Gastrocnemius medialis (tissue), 4 donors: ENCODE results near the gene PTGR3. TPM values are rescaled to one million over a fixed set of nuclear protein-coding genes. Genes with fewer than 3 reads are reported as not detected.

Experiments used
- ATAC-seq, 2 donors: fragments of 150-250 bp; one replicate each; pipeline ENCODE4 v1.9.1; 2016
- DNase-seq, 2 donors: peaks; one replicate each; pipeline ENCODE4 v3.0.0-alpha.2; 2019
- H3K27ac ChIP-seq, 4 donors: fragments of 200-600 bp; sonication (generic); 1 replicate in 1 of 4; 2 replicates in 3 of 4; pipeline ENCODE4 v1.5.1; 2016 to 2018; ENCODE audit warnings: mild to moderate bottlenecking in 2 of 4, moderate library complexity in 1 of 4
- H3K27me3 ChIP-seq, 3 donors: fragments of 200-600 bp; sonication (generic) in 2 of 3; 1 replicate in 1 of 3; 2 replicates in 2 of 3; pipeline versions ENCODE4 v1.5.1 to v1.6.0; 2016 to 2019; ENCODE audit warnings: mild to moderate bottlenecking in 1 of 3, moderate library complexity in 1 of 3
- H3K36me3 ChIP-seq, 2 donors: fragments of 200-600 bp; sonication (generic) in 1 of 2; one replicate each; pipeline ENCODE4 v1.5.1; 2017 to 2018
- H3K4me1 ChIP-seq, 2 donors: fragments of 200-600 bp; sonication (generic) in 1 of 2; one replicate each; pipeline ENCODE4 v1.5.1; 2016 to 2017; ENCODE audit warnings: mild to moderate bottlenecking in 2 of 2
- H3K4me3 ChIP-seq, 4 donors: fragments of 200-600 bp; sonication (generic) in 3 of 4; 1 replicate in 1 of 4; 2 replicates in 3 of 4; pipeline ENCODE4 v1.5.1; 2016 to 2019; ENCODE audit warnings: mild to moderate bottlenecking in 2 of 4
- H3K9me3 ChIP-seq, 3 donors: fragments of 200-600 bp; sonication (generic) in 2 of 3; 1 replicate in 1 of 3; 2 replicates in 2 of 3; pipeline ENCODE4 v1.5.1; 2016 to 2019
- CTCF ChIP-seq, 5 experiments: fragments of 450-650 bp in 3 of 5; fragments of 200-600 bp in 2 of 5; sonication (generic) in 2 of 5; IDR thresholded peaks in 4 of 5; conservative IDR thresholded peaks in 1 of 5; 1 replicate in 4 of 5; 2 replicates in 1 of 5; pipeline ENCODE4 v1.5.1; 2016 to 2019; ENCODE audit warnings: antibody characterized with exemption in 5 of 5, mild to moderate bottlenecking in 3 of 5, moderate library complexity in 3 of 5
- POLR2A ChIP-seq, 2 donors: fragments of 450-650 bp; IDR thresholded peaks; one replicate each; pipeline ENCODE4 v1.6.1; 2017; ENCODE audit warnings: antibody characterized with exemption in 2 of 2, mild to moderate bottlenecking in 2 of 2, moderate library complexity in 2 of 2
- in situ Hi-C, 4 donors: fragments of 200-750 bp; cut with MboI; loops; one replicate each; pipeline versions ENCODE4 v1.15.0 to v1.8.0; 2017; ENCODE audit warnings: low sequenced_read_pairs in 4 of 4
- intact Hi-C: fragments of 100-400 bp; cut with DNase I; formaldehyde crosslinking; loops from one replicate; pipeline ENCODE4 v1.15.1; 2023; ENCODE audit warnings: low total_unique reads
- total RNA-seq, 4 donors: library from RNA; depleted of rRNA; stranded (reverse); fragments of >200 nt; gene quantifications; one replicate each; pipeline versions ENCODE4 v1.1.0 to v1.2.3, GENCODE V29; 2016

PTGR3 gene
- total RNA-seq, 4 donors from 2014 or later: 25.7 to 34.0 (median 29.9) TPM

GRCh38 chr18:75222407-75222806 is 13.5 kb upstream of the PTGR3 start:
- H3K4me1 ChIP-seq: peaks cover 64 to 74% of the 10 kb centered on the region in 2 donors

GRCh38 chr18:75221897-75222296 is 13.0 kb upstream of the PTGR3 start:
- DNase-seq (no peak), ATAC-seq (no peak)
- no peak overlapping the region for H3K4me3 ChIP-seq
- no peaks in the 10 kb centered on the region for H3K9me3 ChIP-seq
- no peaks in the 10 kb centered on the region for H3K27me3 ChIP-seq
- TF ChIP-seq POLR2A (IDR thresholded peaks at IDR 0.05): no peak
- no peak for TF ChIP-seq CTCF (IDR thresholded peaks at IDR 0.05 in 4 of 5, conservative IDR thresholded peaks at IDR 0.05 in 1 of 5)
- peak overlapping the region in 2 of 4 donors; percentile 25 to 40 for H3K27ac ChIP-seq
- intact Hi-C loops (no loop called here), in situ Hi-C loops (no loop called here)
- peaks cover 64 to 74% of the 10 kb centered on the region in 2 donors for H3K4me1 ChIP-seq
- H3K36me3 ChIP-seq: no peaks in the 10 kb centered on the region

More at GRCh38 chr18:75222407-75222806, 13.5 kb upstream of the PTGR3 start:
- intact Hi-C loops (no loop called here), in situ Hi-C loops (no loop called here)
- ATAC-seq (no peak), DNase-seq (no peak)
- TF ChIP-seq POLR2A (IDR thresholded peaks at IDR 0.05): no peak
- no peak overlapping the region for H3K4me3 ChIP-seq
- H3K27me3 ChIP-seq: no peaks in the 10 kb centered on the region
- peak overlapping the region in 2 of 4 donors; percentile 17 to 40 for H3K27ac ChIP-seq
- no peaks in the 10 kb centered on the region for H3K36me3 ChIP-seq
- no peaks in the 10 kb centered on the region for H3K9me3 ChIP-seq

GRCh38 chr18:75221397-75221796 is 12.5 kb upstream of the PTGR3 start:
- H3K27ac ChIP-seq: peak overlapping the region in 2 of 4 donors; percentile 25 to 40
- H3K27me3 ChIP-seq: no peaks in the 10 kb centered on the region
- in situ Hi-C loops: no loop called here
- ATAC-seq (no peak), DNase-seq (no peak)
- H3K9me3 ChIP-seq: no peaks in the 10 kb centered on the region
- no peak overlapping the region for H3K4me3 ChIP-seq
- H3K4me1 ChIP-seq: peaks cover 61 to 74% of the 10 kb centered on the region in 2 donors
- intact Hi-C loops: no loop called here
- TF ChIP-seq CTCF (IDR thresholded peaks at IDR 0.05 in 4 of 5, conservative IDR thresholded peaks at IDR 0.05 in 1 of 5) (no peak), POLR2A (IDR thresholded peaks at IDR 0.05) (no peak)
- no peaks in the 10 kb centered on the region for H3K36me3 ChIP-seq

GRCh38 chr18:75220551-75221355 is 11.8 kb upstream of the PTGR3 start:
- H3K27ac ChIP-seq: peak overlapping the region in 3 of 4 donors; percentile 2 to 58 (median 10)
- TF ChIP-seq POLR2A (IDR thresholded peaks at IDR 0.05) (no peak), CTCF (IDR thresholded peaks at IDR 0.05 in 4 of 5, conservative IDR thresholded peaks at IDR 0.05 in 1 of 5) (no peak)
- H3K4me3 ChIP-seq: no peak overlapping the region
- no peaks in the 10 kb centered on the region for H3K9me3 ChIP-seq
- H3K27me3 ChIP-seq: no peaks in the 10 kb centered on the region
- DNase-seq: no peak
- in situ Hi-C loops: no loop called here
- ATAC-seq: no peak
- H3K4me1 ChIP-seq: peaks cover 67 to 77% of the 10 kb centered on the region in 2 donors
- no peaks in the 10 kb centered on the region for H3K36me3 ChIP-seq
- intact Hi-C loops: no loop called here

- intact Hi-C loops: loop anchor here (10.0 kb wide), 1 partner anchor 625 kb away; the partner anchor contains the start of gene ZNF407
- Histone ChIP-seq H3K4me1 (peaks cover 70 to 76% of the 10 kb centered on the region in 2 donors), H3K9me3 (no peaks in the 10 kb centered on the region), H3K4me3 (no peak overlapping the region), H3K36me3 (no peaks in the 10 kb centered on the region), H3K27ac (peak overlapping the region in 2 of 4 donors; percentile 2 to 58), H3K27me3 (no peaks in the 10 kb centered on the region)
- in situ Hi-C loops: no loop called here
- TF ChIP-seq CTCF (IDR thresholded peaks at IDR 0.05 in 4 of 5, conservative IDR thresholded peaks at IDR 0.05 in 1 of 5) (no peak), POLR2A (IDR thresholded peaks at IDR 0.05) (no peak)
- no peak for ATAC-seq
- no peak for DNase-seq
Measured at GRCh38 chr18:75219745-75220375, 10.9 kb upstream of the PTGR3 start.
